ENCODE data around the gene RAB24. TPM values are rescaled to one million over a fixed set of nuclear protein-coding genes. Genes with fewer than 3 reads are reported as not detected.

The RAB24 gene
- total and polyA plus RNA-seq, 12 donors, result 29.4 to 134 (median 51.6) TPM

DNA sequence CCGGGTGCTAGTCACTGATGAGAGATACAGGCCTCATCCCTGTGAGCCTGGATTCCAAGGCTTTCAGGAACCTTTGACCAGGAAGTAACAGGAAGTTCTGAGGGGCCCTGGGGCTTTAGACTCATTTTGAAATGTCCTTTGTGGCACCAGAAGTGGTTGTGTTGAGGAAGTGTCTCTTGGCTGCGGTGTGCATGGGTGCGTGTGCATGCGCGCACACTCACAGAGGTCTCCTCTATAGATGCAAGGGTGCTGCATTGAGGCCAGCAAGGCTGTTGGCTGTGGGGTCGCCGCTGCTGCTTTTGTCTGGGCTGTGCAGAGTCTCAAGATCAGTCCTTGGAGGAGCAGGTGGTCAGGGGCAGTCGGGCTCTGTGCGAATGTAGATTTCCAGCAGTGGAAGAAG, 7.6 kb downstream of the RAB24 start:
- Histone ChIP-seq H3K4me1 (replicated peaks in 1 of 2) (peaks cover 6 to 17% of the 10 kb centered on the region in 2 donors), H3K9me3 (replicated peaks in 1 of 3) (no peaks in the 10 kb centered on the region), H3K36me3 (replicated peaks in 1 of 2) (peaks cover 0 to 57% of the 10 kb centered on the region in 2 donors), H3K27ac (no peak overlapping the region), H3K27me3 (no peaks in the 10 kb centered on the region), H3K4me3 (no peak overlapping the region)
- no peak for DNase-seq
- TF ChIP-seq CTCF (IDR thresholded peaks at IDR 0.05) (no peak), POLR2A (IDR thresholded peaks at IDR 0.05) (no peak)
- intact Hi-C loops (cut with DNase I), result no loop called here
- 82 to 87% (median 83%) methylated on average over 7 to 9 of the region's 9 CpGs for WGBS, 4 donors

DNA sequence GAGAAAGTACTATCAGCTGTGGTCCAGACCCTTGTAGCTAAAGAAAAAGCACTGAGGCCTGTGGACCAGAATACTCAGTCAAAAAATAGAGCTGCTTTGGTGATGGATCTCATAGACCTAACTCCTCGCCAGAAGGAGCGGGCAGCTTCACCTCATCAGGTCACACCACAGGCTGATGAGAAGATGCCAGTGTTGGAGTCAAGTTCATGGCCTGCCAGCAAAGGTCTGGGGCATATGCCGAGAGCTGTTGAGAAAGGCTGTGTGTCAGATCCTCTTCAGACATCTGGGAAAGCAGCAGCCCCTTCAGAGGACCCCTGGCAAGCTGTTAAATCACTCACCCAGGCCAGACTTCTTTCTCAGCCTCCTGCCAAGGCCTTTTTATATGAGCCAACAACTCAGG, 8.9 kb downstream of the RAB24 start:
- no peak overlapping the region for H3K27ac ChIP-seq
- no peak overlapping the region for H3K4me3 ChIP-seq
- H3K36me3 ChIP-seq (replicated peaks in 1 of 2), result peaks cover 0 to 68% of the 10 kb centered on the region in 2 donors
- intact Hi-C loops (cut with DNase I), result no loop called here
- no peaks in the 10 kb centered on the region for H3K27me3 ChIP-seq
- TF ChIP-seq CTCF (IDR thresholded peaks at IDR 0.05) (no peak), POLR2A (IDR thresholded peaks at IDR 0.05) (no peak)
- WGBS, 4 donors, result 86 to 94% (median 91%) methylated on average over 3 of the region's 3 CpGs
- no peak for DNase-seq
- H3K4me1 ChIP-seq (replicated peaks in 1 of 2), result peaks cover 0 to 10% of the 10 kb centered on the region in 2 donors
- no peaks in the 10 kb centered on the region for H3K9me3 ChIP-seq (replicated peaks in 1 of 3)

DNA sequence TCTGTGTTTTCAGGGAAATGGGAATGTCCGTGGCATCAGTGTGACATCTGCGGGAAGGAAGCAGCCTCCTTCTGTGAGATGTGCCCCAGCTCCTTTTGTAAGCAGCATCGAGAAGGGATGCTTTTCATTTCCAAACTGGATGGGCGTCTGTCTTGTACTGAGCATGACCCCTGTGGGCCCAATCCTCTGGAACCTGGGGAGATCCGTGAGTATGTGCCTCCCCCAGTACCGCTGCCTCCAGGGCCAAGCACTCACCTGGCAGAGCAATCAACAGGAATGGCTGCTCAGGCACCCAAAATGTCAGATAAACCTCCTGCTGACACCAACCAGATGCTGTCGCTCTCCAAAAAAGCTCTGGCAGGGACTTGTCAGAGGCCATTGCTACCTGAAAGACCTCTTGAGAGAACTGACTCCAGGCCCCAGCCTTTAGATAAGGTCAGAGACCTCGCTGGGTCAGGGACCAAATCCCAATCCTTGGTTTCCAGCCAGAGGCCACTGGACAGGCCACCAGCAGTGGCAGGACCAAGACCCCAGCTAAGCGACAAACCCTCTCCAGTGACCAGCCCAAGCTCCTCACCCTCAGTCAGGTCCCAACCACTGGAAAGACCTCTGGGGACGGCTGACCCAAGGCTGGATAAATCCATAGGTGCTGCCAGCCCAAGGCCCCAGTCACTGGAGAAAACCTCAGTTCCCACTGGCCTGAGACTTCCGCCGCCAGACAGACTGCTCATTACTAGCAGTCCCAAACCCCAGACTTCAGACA, 9.5 kb downstream of the RAB24 start:
- peaks cover 0 to 75% of the 10 kb centered on the region in 2 donors for H3K36me3 ChIP-seq (replicated peaks in 1 of 2)

DNA sequence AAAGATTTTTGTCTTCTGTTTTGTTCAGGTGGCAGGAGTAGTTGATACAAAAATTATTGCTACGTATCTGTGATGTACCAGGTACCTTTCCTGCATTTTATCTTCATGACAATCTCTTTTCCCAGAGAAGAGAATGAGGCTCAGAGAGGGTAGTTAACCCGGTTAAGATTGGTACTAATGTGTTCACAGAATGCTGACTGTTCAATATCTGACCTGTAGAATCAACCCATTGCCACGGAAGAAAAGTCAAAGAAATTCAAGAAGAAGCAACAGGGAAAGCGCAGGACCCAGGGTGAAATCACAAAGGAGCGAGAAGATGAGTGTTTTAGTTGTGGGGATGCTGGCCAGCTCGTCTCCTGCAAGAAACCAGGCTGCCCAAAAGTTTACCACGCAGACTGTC, 11.8 kb downstream of the RAB24 start:
- WGBS, 4 donors, result 94 to 98% (median 96%) methylated on average over 7 of the region's 7 CpGs
- TF ChIP-seq POLR2A (IDR thresholded peaks at IDR 0.05) (no peak), CTCF (IDR thresholded peaks at IDR 0.05) (no peak)
- intact Hi-C loops (cut with DNase I), result no loop called here

More for the DNA sequence above, 9.5 kb downstream of the RAB24 start:
- no peaks in the 10 kb centered on the region for H3K9me3 ChIP-seq (replicated peaks in 1 of 3)
- H3K27ac ChIP-seq, result no peak overlapping the region
- no peaks in the 10 kb centered on the region for H3K27me3 ChIP-seq
- H3K4me3 ChIP-seq, result no peak overlapping the region
- intact Hi-C loops (cut with DNase I), result no loop called here
- 90 to 98% (median 93%) methylated on average over 7 to 12 of the region's 12 CpGs for WGBS, 4 donors
- no peak for DNase-seq
- H3K4me1 ChIP-seq (replicated peaks in 1 of 2), result peaks cover 0 to 10% of the 10 kb centered on the region in 2 donors
- TF ChIP-seq CTCF (IDR thresholded peaks at IDR 0.05) (no peak), POLR2A (IDR thresholded peaks at IDR 0.05) (no peak)

More for the DNA sequence above, 11.8 kb downstream of the RAB24 start:
- Histone ChIP-seq H3K27ac (no peak overlapping the region), H3K4me3 (no peak overlapping the region), H3K4me1 (replicated peaks in 1 of 2) (peaks cover 0 to 9% of the 10 kb centered on the region in 2 donors), H3K36me3 (replicated peaks in 1 of 2) (peaks cover 0 to 94% of the 10 kb centered on the region in 2 donors), H3K27me3 (no peaks in the 10 kb centered on the region), H3K9me3 (replicated peaks in 1 of 3) (no peaks in the 10 kb centered on the region)
- no peak for DNase-seq
